ENCODE data around the gene TMED4.
"Not testable (repeated sequence)": the region's sequence is repeated elsewhere in the genome, so short reads cannot be mapped to it uniquely, and the experiment has no call there.

Gene TMED4

DNA sequence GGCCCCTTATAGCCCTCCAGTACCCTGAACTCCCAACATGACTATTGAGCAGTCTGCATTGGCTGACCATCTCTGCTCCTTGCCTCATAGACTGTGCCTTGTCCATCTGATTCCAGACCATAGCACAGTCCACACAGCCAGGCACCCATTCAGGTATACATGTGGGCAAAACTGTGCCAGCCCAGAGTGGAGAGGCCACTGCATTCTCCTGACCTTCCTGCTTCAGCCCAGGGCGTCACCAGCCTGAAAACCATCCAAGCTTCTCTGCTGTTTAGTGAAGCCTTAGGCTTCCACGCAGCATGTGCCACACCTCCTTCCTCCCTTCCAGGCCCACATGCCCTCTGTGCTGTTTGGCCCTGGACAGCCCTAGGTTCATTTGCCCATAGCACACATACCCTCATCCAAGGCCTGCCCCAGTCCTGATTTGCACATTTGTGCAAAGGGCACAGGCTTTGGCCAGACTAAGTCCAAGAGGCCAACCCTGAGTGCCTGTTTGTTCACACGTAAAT, 18.8 kb downstream of the TMED4 start:
- H3K36me3 Mint-ChIP-seq (ENCODE audit: low read depth) = peaks cover 24% of the 10 kb centered on the region
- H3K27ac Mint-ChIP-seq = peak overlapping the region; percentile 71
- H3K4me3 Mint-ChIP-seq = no peak overlapping the region
- TF ChIP-seq, protein P1, sequence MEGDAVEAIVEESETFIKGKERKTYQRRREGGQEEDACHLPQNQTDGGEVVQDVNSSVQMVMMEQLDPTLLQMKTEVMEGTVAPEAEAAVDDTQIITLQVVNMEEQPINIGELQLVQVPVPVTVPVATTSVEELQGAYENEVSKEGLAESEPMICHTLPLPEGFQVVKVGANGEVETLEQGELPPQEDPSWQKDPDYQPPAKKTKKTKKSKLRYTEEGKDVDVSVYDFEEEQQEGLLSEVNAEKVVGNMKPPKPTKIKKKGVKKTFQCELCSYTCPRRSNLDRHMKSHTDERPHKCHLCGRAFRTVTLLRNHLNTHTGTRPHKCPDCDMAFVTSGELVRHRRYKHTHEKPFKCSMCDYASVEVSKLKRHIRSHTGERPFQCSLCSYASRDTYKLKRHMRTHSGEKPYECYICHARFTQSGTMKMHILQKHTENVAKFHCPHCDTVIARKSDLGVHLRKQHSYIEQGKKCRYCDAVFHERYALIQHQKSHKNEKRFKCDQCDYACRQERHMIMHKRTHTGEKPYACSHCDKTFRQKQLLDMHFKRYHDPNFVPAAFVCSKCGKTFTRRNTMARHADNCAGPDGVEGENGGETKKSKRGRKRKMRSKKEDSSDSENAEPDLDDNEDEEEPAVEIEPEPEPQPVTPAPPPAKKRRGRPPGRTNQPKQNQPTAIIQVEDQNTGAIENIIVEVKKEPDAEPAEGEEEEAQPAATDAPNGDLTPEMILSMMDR (IDR thresholded peaks at IDR 0.05) = no peak
- H3K27me3 Mint-ChIP-seq (ENCODE audit: low read depth, poor library complexity) = peaks cover 11% of the 10 kb centered on the region
- no peaks in the 10 kb centered on the region for H3K9me3 Mint-ChIP-seq
- no peak for DNase-seq
- H3K4me1 Mint-ChIP-seq = no peaks in the 10 kb centered on the region

DNA sequence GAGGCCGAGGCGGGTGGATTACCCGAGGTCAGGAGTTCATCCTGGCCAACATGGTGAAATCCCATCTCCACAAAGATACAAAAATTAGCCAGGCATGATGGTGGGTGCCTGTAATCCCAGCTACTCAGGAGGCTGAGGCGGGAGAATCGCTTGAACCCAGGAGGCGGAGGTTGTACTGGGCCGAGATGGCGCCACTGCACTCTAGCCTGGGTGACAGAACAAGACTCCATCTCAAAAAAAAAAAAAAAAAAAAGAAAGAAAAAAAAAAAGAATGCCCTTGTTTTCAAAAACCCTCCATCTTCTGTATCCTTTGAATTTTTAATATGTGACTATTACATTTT, 19.4 kb downstream of the TMED4 start:
- DNase-seq; H3K9me3 Mint-ChIP-seq; H3K4me1 Mint-ChIP-seq; H3K27me3 Mint-ChIP-seq (ENCODE audit: low read depth, poor library complexity); H3K27ac Mint-ChIP-seq; H3K4me3 Mint-ChIP-seq: not testable (repeated sequence)
- H3K36me3 Mint-ChIP-seq (ENCODE audit: low read depth) = peaks cover 20% of the 10 kb centered on the region

DNA sequence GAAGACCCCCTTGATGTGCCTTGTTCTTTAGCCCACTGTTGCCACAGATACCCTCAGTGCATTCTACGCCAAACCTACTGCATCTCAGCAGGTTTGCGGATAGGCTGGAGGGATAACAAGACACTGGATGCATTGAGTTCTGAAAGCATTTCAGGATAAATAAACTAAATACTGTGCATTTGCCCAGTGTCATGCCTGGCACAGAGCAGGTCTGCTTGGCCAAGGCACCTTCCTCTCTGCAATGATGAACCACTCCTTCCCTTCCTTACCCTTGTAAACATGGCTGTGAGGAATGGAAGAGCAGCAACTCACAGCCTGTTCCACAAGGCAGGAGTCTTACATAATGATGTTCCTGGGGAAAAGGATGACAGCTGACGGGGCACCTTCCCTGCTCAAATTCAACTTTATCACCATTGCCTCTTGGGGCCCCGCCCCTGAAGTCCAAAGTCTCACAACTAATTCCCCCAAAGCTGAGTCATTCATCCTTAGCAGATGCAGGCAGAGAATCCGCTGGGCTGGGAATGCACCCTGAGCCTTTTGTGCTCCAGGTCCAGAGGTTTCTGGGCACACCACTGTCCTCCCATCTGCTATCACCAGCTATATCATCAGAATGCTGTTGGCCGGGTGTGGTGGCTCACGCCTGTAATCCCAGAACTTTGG, 19.9 kb downstream of the TMED4 start:
- no peak for DNase-seq
- H3K9me3 Mint-ChIP-seq = no peaks in the 10 kb centered on the region
- H3K4me1 Mint-ChIP-seq = no peaks in the 10 kb centered on the region
- peaks cover 14% of the 10 kb centered on the region for H3K27me3 Mint-ChIP-seq (ENCODE audit: low read depth, poor library complexity)
- no peak overlapping the region for H3K27ac Mint-ChIP-seq
- TF ChIP-seq, protein P1 (IDR thresholded peaks at IDR 0.05) = no peak
- no peak overlapping the region for H3K4me3 Mint-ChIP-seq
- H3K36me3 Mint-ChIP-seq (ENCODE audit: low read depth) = peaks cover 16% of the 10 kb centered on the region

DNA sequence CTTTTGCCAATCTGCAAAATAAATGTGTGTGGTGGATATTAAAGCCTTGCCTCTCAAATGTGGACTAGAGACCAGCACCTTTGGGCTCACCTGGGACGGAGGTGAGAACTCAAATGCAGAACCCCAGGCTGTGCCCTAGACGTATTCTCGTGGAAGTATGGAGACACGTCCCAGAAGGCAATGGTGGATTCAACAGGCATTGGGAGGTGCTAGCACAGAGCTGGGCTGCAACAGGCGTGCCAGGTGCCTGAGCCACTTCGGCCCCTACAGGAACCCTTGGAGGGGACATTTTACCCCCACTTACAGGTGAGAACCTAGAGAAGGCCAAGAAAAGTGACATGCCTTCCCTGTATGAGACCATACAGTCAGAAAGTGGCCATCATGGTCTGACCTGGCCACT, 20.6 kb downstream of the TMED4 start:
- peaks cover 16% of the 10 kb centered on the region for H3K36me3 Mint-ChIP-seq (ENCODE audit: low read depth)
- no peak for DNase-seq
- H3K4me1 Mint-ChIP-seq = no peaks in the 10 kb centered on the region
- H3K4me3 Mint-ChIP-seq = no peak overlapping the region
- H3K27me3 Mint-ChIP-seq (ENCODE audit: low read depth, poor library complexity) = peaks cover 17% of the 10 kb centered on the region
- H3K27ac Mint-ChIP-seq = no peak overlapping the region
- H3K9me3 Mint-ChIP-seq = no peaks in the 10 kb centered on the region
- TF ChIP-seq, protein P1 (IDR thresholded peaks at IDR 0.05) = no peak

DNA sequence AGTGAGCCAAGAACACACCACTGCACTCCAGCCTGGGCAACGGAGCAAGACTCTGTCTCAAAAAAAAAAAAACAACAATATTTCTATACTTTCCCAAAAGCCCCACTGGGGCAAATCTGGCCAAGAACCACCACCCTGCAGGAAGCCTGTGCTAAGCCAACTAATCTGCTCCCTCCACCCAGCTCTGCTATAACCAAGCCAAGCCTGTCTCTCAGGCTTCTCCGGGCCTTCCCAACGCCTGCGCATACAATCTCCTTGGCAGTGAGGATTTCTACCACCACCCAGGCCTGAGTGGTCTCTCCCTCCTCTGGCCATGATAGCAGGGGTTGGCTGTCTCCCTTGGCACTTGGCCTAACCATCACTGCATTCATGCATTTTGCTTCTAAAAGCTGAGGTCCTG, 22.5 kb downstream of the TMED4 start:
- DNase-seq = no peak
- H3K27me3 Mint-ChIP-seq (ENCODE audit: low read depth, poor library complexity) = peaks cover 19% of the 10 kb centered on the region

DNA sequence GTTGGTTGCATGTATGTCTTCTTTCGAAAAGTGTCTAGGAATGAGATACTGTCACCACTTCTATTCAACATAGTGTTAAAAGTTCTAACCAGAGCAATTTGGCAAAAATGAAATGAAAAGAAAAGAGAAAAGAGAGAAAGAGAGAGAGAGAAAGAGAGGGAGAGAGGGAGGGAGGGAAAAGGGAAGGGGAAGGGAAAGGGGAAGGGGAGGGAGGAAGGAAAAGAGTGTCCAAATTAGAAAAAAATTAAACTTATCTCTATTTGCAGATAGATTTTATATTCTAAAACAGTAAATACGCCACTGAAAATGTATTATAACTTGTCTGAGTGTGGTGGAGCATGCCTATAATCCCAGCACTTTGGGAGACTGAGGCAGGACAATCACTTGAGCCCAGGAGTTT, 24.5 kb downstream of the TMED4 start:
- H3K9me3 Mint-ChIP-seq = no peaks in the 10 kb centered on the region
- H3K4me1 Mint-ChIP-seq = no peaks in the 10 kb centered on the region
- TF ChIP-seq, protein P1 (IDR thresholded peaks at IDR 0.05) = no peak
- DNase-seq = no peak
- no peak overlapping the region for H3K4me3 Mint-ChIP-seq
- no peaks in the 10 kb centered on the region for H3K36me3 Mint-ChIP-seq (ENCODE audit: low read depth)
- H3K27ac Mint-ChIP-seq = no peak overlapping the region
- H3K27me3 Mint-ChIP-seq (ENCODE audit: low read depth, poor library complexity) = peaks cover 23% of the 10 kb centered on the region

More for the DNA sequence above, 22.5 kb downstream of the TMED4 start:
- TF ChIP-seq, protein P1 (IDR thresholded peaks at IDR 0.05) = no peak
- no peak overlapping the region for H3K27ac Mint-ChIP-seq
- H3K4me3 Mint-ChIP-seq = no peak overlapping the region
- no peaks in the 10 kb centered on the region for H3K4me1 Mint-ChIP-seq
- peaks cover 5% of the 10 kb centered on the region for H3K36me3 Mint-ChIP-seq (ENCODE audit: low read depth)
- H3K9me3 Mint-ChIP-seq = no peaks in the 10 kb centered on the region

Measured in nephron progenitor cell (in vitro differentiated cells).